Keratinocyte (primary cell): ENCODE results near the gene LCOR.

Source experiments
- CTCF ChIP-seq, 3 experiments: IDR thresholded peaks in 1 of 3; conservative IDR thresholded peaks in 1 of 3; optimal IDR thresholded peaks in 1 of 3; 2 replicates in 2 of 3; 3 replicates in 1 of 3; pipeline versions ENCODE3 to v1.5.1; 2011; ENCODE audit warnings: low read length in 3 of 3, mild to moderate bottlenecking in 3 of 3, moderate library complexity in 2 of 3, control low read depth in 1 of 3, inconsistent platforms in 1 of 3; ENCODE audit not compliant: insufficient read depth in 2 of 3; ENCODE audit errors: extremely low read depth in 1 of 3
- EZH2 ChIP-seq: IDR thresholded peaks from one replicate; pipeline ENCODE4 v1.6.1; 2012; ENCODE audit warnings: inconsistent platforms, mild to moderate bottlenecking, low read length, moderate library complexity

DNA sequence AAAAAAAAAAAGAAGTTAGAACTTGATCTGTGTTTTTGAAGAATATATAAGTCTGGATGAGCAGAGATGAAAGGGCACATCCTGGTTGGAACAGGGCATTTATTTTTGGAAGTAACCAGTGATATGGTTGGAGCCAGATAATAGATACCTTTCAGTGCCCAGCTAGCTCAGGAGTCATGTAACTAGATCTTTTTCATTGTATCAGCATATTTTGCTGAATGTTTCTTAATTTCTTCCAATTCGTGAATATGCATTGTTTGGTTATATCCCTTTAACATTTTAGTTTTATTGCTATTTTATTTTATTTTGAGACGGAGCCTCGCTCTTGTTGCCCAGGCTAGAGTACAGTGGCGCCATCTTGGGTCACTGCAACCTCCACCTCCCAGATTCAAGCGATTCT lies 81.8 kb downstream of the LCOR start:
- no peak for TF ChIP-seq EZH2
- no peak for TF ChIP-seq CTCF (optimal IDR thresholded peaks at IDR 0.05 in 1 of 3, IDR thresholded peaks at IDR 0.05 in 1 of 3, conservative IDR thresholded peaks at IDR 0.05 in 1 of 3; ENCODE audit: extremely low read depth in 1 of 3, insufficient read depth in 2 of 3, low read length in 3 of 3)
